GM10266 (cell line): ENCODE measurements around the gene NPLOC4.

Source experiments
- DNase-seq: peaks from one replicate; pipeline ENCODE4 v3.0.0; 2012; ENCODE audit errors: extremely low spot score
- TF ChIP-seq, protein P1 (sequence below): IDR thresholded peaks from 2 replicates; pipeline ENCODE4 v1.5.1; 2012; ENCODE audit warnings: mild to moderate bottlenecking, low read depth; ENCODE audit not compliant: control insufficient read depth, insufficient read depth; ENCODE audit errors: missing control alignments

The NPLOC4 gene

DNA sequence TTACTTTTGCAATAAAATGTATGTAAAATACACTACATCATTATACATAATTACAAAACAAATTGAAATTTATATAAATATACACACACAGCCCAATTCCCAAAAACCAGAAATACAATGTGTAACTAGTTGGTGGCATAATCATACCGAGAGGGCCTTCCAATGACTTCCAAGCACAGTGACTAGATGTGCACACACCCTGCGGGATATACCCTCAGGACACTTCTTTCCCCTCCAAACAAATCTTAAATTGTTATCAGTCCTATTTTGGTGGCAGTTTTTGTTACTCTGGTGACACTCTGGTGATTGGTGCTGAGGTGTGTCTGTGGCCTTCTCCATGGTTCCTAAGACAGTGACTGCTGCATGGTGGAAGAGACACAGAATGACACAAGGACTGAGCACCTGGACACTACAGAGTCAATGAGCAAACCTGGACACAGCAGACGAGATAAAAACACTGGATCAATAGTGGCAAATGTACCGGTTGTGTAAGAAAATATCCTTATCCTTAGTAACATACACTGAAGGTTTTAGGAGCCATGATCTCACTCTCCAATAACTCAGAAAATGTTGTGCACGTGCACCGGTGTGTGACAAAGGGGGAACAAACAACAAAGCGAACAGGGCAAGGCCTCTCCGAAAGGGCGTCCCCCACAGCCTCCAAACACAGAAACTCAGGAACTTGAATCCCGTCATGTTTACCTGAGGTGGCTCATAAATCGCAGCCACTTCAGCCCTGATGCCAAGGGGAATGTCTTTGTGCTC lies 32.9 kb downstream of the NPLOC4 start:
- no peak for DNase-seq
- TF ChIP-seq, protein P1, sequence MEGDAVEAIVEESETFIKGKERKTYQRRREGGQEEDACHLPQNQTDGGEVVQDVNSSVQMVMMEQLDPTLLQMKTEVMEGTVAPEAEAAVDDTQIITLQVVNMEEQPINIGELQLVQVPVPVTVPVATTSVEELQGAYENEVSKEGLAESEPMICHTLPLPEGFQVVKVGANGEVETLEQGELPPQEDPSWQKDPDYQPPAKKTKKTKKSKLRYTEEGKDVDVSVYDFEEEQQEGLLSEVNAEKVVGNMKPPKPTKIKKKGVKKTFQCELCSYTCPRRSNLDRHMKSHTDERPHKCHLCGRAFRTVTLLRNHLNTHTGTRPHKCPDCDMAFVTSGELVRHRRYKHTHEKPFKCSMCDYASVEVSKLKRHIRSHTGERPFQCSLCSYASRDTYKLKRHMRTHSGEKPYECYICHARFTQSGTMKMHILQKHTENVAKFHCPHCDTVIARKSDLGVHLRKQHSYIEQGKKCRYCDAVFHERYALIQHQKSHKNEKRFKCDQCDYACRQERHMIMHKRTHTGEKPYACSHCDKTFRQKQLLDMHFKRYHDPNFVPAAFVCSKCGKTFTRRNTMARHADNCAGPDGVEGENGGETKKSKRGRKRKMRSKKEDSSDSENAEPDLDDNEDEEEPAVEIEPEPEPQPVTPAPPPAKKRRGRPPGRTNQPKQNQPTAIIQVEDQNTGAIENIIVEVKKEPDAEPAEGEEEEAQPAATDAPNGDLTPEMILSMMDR = no peak

DNA sequence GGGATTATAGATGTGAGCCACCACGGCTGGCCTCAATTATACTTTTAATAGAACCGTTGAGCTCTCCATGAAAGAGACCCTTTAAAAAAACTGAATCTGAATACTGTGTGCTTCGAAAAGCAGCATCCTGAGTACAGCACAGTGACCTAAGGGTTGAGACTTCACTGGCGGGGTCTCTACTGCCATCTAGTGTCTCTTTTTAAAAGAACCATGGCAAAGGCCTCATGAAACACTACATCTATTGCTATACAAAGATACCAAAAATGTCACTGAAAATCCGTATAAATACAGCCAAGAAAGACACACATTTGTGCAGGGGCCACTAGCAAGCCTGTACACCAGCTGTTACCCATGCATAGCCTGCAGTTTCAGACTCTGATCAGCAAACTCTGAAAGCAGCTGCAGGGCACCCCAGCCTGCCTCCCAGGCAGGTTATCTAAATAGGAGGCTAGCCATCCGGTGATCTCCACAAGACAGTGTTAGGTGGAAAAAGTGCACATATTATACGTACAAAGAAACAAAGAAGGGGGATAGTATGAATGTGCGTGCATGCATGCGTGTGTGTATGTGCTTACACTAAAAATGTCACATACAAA lies 35.3 kb downstream of the NPLOC4 start:
- TF ChIP-seq, protein P1 = peak; percentile 64
- DNase-seq = peak; percentile 75

DNA sequence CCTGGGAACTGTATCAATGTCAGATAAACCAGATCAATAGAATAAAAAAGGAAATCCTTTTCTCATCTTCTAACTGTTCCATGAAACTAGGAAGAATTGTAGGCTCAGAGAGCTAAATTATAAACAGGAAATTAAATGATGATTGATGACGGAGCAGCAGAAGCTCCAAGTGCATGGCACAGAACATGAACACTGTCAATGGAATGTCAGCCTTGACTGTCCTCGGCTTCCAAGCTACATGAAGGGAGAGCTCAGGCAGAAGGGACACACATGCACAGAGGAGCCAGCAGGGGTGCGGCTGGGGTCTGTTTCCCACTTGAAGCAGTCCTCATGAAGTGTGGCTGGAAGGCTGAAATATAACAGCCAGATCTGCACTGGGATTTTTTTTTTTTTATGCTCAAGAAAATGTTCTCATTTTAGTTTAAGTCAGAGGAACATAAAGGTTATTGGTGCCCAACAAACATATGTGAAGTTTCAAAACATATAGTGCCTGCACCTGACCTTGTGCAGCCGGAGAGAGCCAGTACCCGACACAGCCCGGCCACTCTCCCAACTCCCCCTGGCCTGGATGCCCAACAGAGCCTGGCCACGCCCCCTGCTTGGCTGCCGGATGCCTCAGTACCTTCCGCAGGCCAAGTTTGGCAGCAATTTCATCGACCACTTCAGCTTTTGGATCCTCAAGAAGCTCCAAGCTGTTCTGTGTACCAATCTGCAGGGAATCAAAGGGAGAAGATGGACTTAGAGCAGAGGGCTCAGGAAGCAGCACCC lies 37.0 kb downstream of the NPLOC4 start:
- no peak for DNase-seq
- TF ChIP-seq, protein P1 = no peak

DNA sequence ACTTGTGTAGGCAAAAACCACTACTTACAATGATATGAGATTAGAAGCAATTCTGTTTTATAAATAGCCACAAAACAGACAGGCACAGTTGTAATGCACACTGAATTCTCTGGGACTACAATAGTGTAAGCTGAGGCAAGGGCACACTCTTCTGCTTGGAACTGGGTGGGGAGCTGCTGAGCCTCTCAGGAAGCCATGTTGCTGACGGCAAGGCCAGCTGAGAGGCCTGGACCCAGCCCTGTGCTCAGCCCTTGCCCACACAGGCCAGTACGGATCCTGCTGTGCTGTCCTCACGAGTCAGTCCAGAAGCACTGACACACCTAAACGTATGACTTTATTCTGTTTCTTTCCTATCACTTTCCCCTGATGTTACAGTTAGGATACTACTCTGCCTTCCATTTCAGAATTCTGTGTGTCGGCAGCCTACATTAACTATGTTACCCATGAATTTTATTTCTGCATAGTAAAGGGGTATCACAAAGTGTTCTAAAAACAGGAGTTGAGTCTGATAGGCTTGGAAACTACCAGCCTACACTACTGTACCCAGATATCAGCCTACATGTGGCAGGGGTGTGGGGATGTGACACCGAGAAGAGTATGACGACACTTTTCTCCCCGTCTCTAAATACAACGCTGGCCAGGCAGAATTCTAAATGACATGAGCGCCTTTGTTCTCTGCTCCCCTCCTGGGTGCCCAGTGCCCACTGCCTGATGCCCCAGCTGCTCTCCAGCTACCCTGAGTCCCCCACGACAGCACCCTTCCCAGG lies 43.6 kb downstream of the NPLOC4 start:
- TF ChIP-seq, protein P1 = no peak

DNA sequence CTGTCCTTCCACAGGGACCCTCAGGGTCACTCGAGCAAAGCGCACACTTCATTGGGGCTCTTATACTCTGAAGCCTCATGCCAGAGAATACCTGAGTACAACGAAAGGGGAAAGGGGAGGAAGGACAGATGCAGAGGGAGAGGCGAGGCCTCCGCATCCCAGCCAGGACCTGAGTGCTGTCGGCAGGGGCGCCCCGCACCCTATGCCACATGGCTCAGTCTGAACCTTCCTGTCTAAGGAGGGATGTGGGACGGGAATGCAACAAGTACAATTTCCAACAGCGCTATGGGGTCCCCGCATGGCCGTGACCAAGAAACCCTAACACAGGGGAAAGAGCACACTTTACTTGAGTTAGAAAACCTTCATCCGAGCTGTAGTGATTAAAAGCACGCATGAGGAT lies 44.9 kb downstream of the NPLOC4 start:
- DNase-seq = no peak
- TF ChIP-seq, protein P1 = no peak

More for the DNA sequence above, 43.6 kb downstream of the NPLOC4 start:
- DNase-seq = no peak

DNA sequence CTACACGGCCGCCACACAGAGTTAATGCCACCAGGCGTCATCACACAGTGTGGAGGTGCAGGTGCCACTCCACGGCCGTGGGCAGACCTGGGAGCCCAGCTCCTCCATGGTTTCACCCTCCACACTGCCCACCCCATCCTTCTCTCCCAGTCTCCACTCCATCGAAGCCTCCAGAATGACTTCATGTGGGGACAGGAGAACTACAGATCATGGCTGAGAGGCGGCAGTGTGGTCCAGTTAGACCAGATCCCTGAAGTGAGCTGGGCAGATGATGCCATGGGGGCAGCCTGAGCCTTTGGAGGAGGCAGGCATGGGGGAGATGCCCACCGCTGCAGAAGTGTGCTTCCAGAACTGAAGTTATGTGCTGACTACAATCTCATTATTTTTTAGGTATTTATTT lies 46.8 kb downstream of the NPLOC4 start:
- no peak for DNase-seq
- TF ChIP-seq, protein P1 = no peak
